Natural killer cell (primary cell): Measurements from ENCODE around the gene RGS6. TPM values are rescaled to one million over a fixed set of nuclear protein-coding genes. Genes with fewer than 3 reads are reported as not detected.

Experiments used
- ATAC-seq, 3 donors: fragments of 150-1000 bp in 2 of 3; fragments of 200-7000 bp in 1 of 3; cut with Tn5 transposase; 1 replicate in 1 of 3; 2 replicates in 2 of 3; pipeline ENCODE4 v1.10.0; 2021; ENCODE audit warnings: mild to moderate bottlenecking in 2 of 3, moderate library complexity in 2 of 3
- DNase-seq, 2 donors: peaks; one replicate each; pipeline versions ENCODE4 v3.0.0 to v3.0.0-alpha.2; 2013 to 2021; ENCODE audit warnings: mixed read lengths in 1 of 2
- H3K27ac ChIP-seq: one replicate; pipeline ENCODE4 v1.5.1; 2013; ENCODE audit warnings: mild to moderate bottlenecking, low read length
- H3K27me3 ChIP-seq: one replicate; pipeline ENCODE4 v1.6.1; 2013; ENCODE audit warnings: low read length; ENCODE audit not compliant: control insufficient read depth, insufficient read depth
- H3K36me3 ChIP-seq: one replicate; pipeline ENCODE4 v1.6.1; 2013; ENCODE audit warnings: low read length; ENCODE audit not compliant: control insufficient read depth, insufficient read depth
- H3K4me1 ChIP-seq: one replicate; pipeline ENCODE4 v1.6.1; 2013; ENCODE audit warnings: low read length; ENCODE audit not compliant: control insufficient read depth, insufficient read depth
- H3K4me3 ChIP-seq: one replicate; pipeline ENCODE4 v1.5.1; 2013; ENCODE audit warnings: low read length
- H3K9me3 ChIP-seq: one replicate; pipeline ENCODE4 v1.6.1; 2013; ENCODE audit warnings: low read length; ENCODE audit not compliant: control insufficient read depth, insufficient read depth
- H3K27ac Mint-ChIP-seq, 2 donors: one replicate each; pipeline ENCODE4 v1.8.0; 2022; ENCODE audit warnings: mild to moderate bottlenecking in 2 of 2, mixed read lengths in 2 of 2, moderate library complexity in 1 of 2
- H3K27me3 Mint-ChIP-seq, 2 donors: one replicate each; pipeline ENCODE4 v1.8.0; 2022; ENCODE audit warnings: low read depth in 2 of 2, mixed read lengths in 2 of 2
- H3K36me3 Mint-ChIP-seq: one replicate; pipeline ENCODE4 v1.8.0; 2022; ENCODE audit warnings: mixed read lengths
- H3K4me1 Mint-ChIP-seq, 2 donors: one replicate each; pipeline ENCODE4 v1.8.0; 2022; ENCODE audit warnings: mixed read lengths in 2 of 2
- H3K4me3 Mint-ChIP-seq: one replicate; pipeline ENCODE4 v1.8.0; 2022; ENCODE audit warnings: mild to moderate bottlenecking, moderate library complexity, mixed read lengths
- H3K9me3 Mint-ChIP-seq, 2 donors: one replicate each; pipeline ENCODE4 v1.8.0; 2022; ENCODE audit warnings: mixed read lengths in 2 of 2
- WGBS: methylation state at CpG from one replicate; pipeline ENCODE4 v1.1.7; 2013; ENCODE audit warnings: missing lambda C conversion rate; ENCODE audit not compliant: insufficient coverage; 5-methylcytosine and 5-hydroxymethylcytosine counted together
- intact Hi-C: fragments of 100-400 bp; cut with micrococcal nuclease; formaldehyde crosslinking; loops from one replicate; pipeline ENCODE4 v1.14.2; 2022
- total RNA-seq, 4 donors: library from RNA; stranded (reverse); fragments of 120-200 nt in 1 of 4; gene quantifications; one replicate each; pipeline versions ENCODE4 v1.2.3 to v1.2.4, GENCODE V29; 2013 to 2022
- TF ChIP-seq, protein P1 (sequence below): fragments of 200-600 bp; IDR thresholded peaks from one replicate; pipeline ENCODE4 v1.8.0; 2022; ENCODE audit warnings: antibody characterized with exemption

The RGS6 gene
- total RNA-seq, 3 donors from 2014 or later (not counting 1 experiment from before 2014, with no cell fraction given) = 0.75 to 1.4 TPM; not detected in 1

DNA sequence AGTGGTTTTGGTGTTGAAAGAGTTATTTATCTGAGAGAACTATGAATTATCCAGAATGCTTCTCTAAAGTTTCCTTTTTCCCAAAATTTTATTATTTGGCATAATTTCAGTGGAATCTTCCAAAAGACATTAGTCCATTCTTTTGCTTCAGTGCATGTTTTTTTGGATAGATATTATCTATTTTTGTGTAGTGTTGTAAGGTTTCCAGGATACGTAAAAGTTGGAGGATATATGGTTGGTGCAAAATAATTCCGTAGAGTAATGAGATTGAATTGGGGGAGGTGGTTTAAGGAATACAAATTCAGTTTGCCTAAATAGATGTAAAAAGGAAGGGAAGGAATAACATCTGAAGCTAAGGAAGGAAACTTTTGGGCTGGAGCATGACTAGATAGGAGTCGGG lies 186.6 kb downstream of the RGS6 start:
- Mint-ChIP-seq H3K36me3 (no peaks in the 10 kb centered on the region), H3K27ac (no peak overlapping the region), H3K4me3 (no peak overlapping the region), H3K4me1 (no peaks in the 10 kb centered on the region), H3K9me3 (no peaks in the 10 kb centered on the region), H3K27me3 (peaks cover 7 to 18% of the 10 kb centered on the region in 2 donors)
- 93% methylated on average over 3 of the region's 3 CpGs for WGBS
- no peaks in the 10 kb centered on the region for H3K36me3 ChIP-seq
- no peaks in the 10 kb centered on the region for H3K27me3 ChIP-seq
- no peak overlapping the region for H3K27ac ChIP-seq
- no peaks in the 10 kb centered on the region for H3K4me1 ChIP-seq
- no peak for DNase-seq
- no peak for ATAC-seq
- H3K9me3 ChIP-seq = no peaks in the 10 kb centered on the region
- intact Hi-C loops = no loop called here
- TF ChIP-seq, protein P1, sequence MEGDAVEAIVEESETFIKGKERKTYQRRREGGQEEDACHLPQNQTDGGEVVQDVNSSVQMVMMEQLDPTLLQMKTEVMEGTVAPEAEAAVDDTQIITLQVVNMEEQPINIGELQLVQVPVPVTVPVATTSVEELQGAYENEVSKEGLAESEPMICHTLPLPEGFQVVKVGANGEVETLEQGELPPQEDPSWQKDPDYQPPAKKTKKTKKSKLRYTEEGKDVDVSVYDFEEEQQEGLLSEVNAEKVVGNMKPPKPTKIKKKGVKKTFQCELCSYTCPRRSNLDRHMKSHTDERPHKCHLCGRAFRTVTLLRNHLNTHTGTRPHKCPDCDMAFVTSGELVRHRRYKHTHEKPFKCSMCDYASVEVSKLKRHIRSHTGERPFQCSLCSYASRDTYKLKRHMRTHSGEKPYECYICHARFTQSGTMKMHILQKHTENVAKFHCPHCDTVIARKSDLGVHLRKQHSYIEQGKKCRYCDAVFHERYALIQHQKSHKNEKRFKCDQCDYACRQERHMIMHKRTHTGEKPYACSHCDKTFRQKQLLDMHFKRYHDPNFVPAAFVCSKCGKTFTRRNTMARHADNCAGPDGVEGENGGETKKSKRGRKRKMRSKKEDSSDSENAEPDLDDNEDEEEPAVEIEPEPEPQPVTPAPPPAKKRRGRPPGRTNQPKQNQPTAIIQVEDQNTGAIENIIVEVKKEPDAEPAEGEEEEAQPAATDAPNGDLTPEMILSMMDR = no peak
- H3K4me3 ChIP-seq = no peak overlapping the region

DNA sequence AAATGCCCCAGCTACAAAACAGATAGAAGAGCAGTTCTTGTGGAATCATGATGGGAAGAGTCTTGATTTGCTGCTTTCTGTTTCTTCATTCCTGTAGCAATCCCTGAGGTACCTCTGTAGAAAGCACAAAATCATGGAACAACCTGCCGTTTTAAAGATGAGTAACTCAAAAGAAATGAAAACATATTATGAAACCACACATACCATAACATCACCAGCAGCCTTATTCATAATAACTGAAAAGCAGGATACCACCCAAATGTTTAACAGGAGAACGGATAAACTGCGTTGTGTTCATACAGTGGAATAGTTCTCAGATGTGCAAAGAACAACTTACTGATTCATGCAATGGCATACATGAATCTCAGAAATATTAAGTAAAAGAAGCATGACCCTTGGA lies 188.1 kb downstream of the RGS6 start:
- Histone ChIP-seq H3K9me3 (no peaks in the 10 kb centered on the region), H3K4me1 (no peaks in the 10 kb centered on the region), H3K4me3 (no peak overlapping the region), H3K36me3 (no peaks in the 10 kb centered on the region), H3K27me3 (no peaks in the 10 kb centered on the region), H3K27ac (no peak overlapping the region)
- no peaks in the 10 kb centered on the region for H3K36me3 Mint-ChIP-seq
- H3K9me3 Mint-ChIP-seq = no peaks in the 10 kb centered on the region
- no peak for DNase-seq
- TF ChIP-seq, protein P1 = no peak
- H3K27ac Mint-ChIP-seq = no peak overlapping the region
- peaks cover 8 to 18% of the 10 kb centered on the region in 2 donors for H3K27me3 Mint-ChIP-seq
- intact Hi-C loops = no loop called here
- no peaks in the 10 kb centered on the region for H3K4me1 Mint-ChIP-seq
- WGBS = 92% methylated on average over 3 of the region's 3 CpGs
- no peak overlapping the region for H3K4me3 Mint-ChIP-seq
- no peak for ATAC-seq

DNA sequence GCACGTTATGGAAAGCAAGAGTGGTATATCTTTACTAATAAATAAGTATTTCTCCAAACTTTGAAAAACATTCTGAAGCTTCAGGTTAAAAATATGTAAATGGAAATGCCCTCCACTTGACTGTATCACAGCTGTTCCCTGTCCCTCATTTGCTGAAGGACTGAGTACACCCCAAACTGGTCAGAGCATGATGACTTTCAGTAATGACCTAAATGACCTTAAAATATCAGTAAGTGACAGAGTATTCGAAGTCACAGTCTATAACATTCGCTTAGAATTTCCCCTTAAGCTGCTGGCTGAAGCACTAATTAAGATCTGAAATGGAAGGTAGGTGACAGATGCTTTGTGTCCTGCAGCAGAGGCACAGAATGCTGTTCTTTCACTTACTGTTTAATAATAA lies 191.5 kb downstream of the RGS6 start:
- Histone ChIP-seq H3K4me3 (no peak overlapping the region), H3K4me1 (peaks cover 2% of the 10 kb centered on the region), H3K27me3 (peaks cover 3% of the 10 kb centered on the region), H3K36me3 (no peaks in the 10 kb centered on the region), H3K27ac (no peak overlapping the region), H3K9me3 (no peaks in the 10 kb centered on the region)
- Mint-ChIP-seq H3K27me3 (peaks cover 9 to 20% of the 10 kb centered on the region in 2 donors), H3K9me3 (no peaks in the 10 kb centered on the region), H3K4me3 (no peak overlapping the region), H3K27ac (no peak overlapping the region), H3K4me1 (peaks cover 4 to 6% of the 10 kb centered on the region in 2 donors), H3K36me3 (no peaks in the 10 kb centered on the region)
- ATAC-seq = no peak
- WGBS = 80% methylated on average over 2 of the region's 3 CpGs
- no peak for DNase-seq
- intact Hi-C loops = no loop called here
- TF ChIP-seq, protein P1 = no peak

DNA sequence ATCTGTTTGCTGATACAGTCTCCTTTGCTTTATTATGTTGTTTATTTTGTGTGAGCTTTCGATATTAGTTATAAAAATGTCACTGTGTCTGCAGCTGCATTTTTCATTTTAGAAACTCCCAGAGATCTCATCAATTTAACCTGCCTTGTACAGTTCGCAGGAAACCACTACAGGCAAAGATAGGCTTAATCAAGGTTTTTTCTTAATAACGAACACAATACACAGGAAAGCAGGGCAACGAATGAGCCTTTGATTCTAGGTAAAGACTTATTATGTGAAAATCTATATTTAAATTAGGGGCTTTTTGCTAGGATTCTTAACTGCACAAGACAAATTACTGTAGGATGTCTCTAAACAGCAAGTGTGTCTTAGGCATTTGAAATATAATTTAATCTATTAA lies 191.9 kb downstream of the RGS6 start:
- H3K27me3 Mint-ChIP-seq = peaks cover 9 to 18% of the 10 kb centered on the region in 2 donors
- H3K27ac Mint-ChIP-seq = no peak overlapping the region
- H3K27ac ChIP-seq = no peak overlapping the region
- no peaks in the 10 kb centered on the region for H3K9me3 Mint-ChIP-seq
- H3K36me3 Mint-ChIP-seq = no peaks in the 10 kb centered on the region
- H3K9me3 ChIP-seq = no peaks in the 10 kb centered on the region
- 53% methylated on average over 3 of the region's 4 CpGs for WGBS
- intact Hi-C loops = no loop called here
- no peak overlapping the region for H3K4me3 Mint-ChIP-seq
- TF ChIP-seq, protein P1 = no peak
- DNase-seq (no peak), ATAC-seq (no peak)
- no peaks in the 10 kb centered on the region for H3K36me3 ChIP-seq
- H3K27me3 ChIP-seq = peaks cover 3% of the 10 kb centered on the region
- no peak overlapping the region for H3K4me3 ChIP-seq
- H3K4me1 Mint-ChIP-seq = peaks cover 7% of the 10 kb centered on the region in 2 donors
- peaks cover 2% of the 10 kb centered on the region for H3K4me1 ChIP-seq
